HepG2 (cell line): ENCODE results near the gene DALRD3. TPM values are rescaled to one million over a fixed set of nuclear protein-coding genes. Genes with fewer than 3 reads are reported as not detected.
A peak's percentile ranks its signal among the peaks of the same experiment; 100 is the strongest.

Source experiments
- ARNT2 ChIP-seq: sonication (generic); formaldehyde crosslinking; IDR thresholded peaks from 2 replicates; pipeline ENCODE4 v1.8.0; 2022; ENCODE audit warnings: mild to moderate bottlenecking, low read depth, missing genetic modification reagents, moderate library complexity
- ATF7-NPFF ChIP-seq: sonication (generic); formaldehyde crosslinking; IDR thresholded peaks from 2 replicates; pipeline ENCODE4 v1.8.1; 2023; ENCODE audit warnings: mild to moderate bottlenecking, low read depth, missing genetic modification reagents, moderate library complexity
- CBX1 ChIP-seq: IDR thresholded peaks from one replicate; pipeline ENCODE4 v1.6.1; 2016; ENCODE audit warnings: antibody characterized with exemption, low read depth
- GABPA ChIP-seq, 2 experiments: IDR thresholded peaks; 2 replicates each; pipeline ENCODE4 v1.6.1; 2011 to 2016; ENCODE audit warnings: low read depth in 2 of 2, low read length in 1 of 2, missing biosample characterization in 1 of 2, missing genetic modification characterization in 1 of 2
- HHEX ChIP-seq: IDR thresholded peaks from 2 replicates; pipeline ENCODE4 v1.6.1; 2016; ENCODE audit warnings: control low read depth
- MYC ChIP-seq: sonication (generic); formaldehyde crosslinking; IDR thresholded peaks from 2 replicates; pipeline ENCODE4 v1.9.0; 2021; ENCODE audit warnings: missing genetic modification reagents, borderline replicate concordance
- PRPF4 ChIP-seq: fragments of 200-400 bp; formaldehyde crosslinking; IDR thresholded peaks from 2 replicates; pipeline ENCODE4 v1.6.1; 2016; ENCODE audit warnings: low read length, low read depth; ENCODE audit not compliant: poor library complexity, severe bottlenecking
- SIN3A ChIP-seq: IDR thresholded peaks from 2 replicates; pipeline ENCODE4 v1.6.1; 2011; ENCODE audit warnings: low read depth, mild to moderate bottlenecking, control low read depth, low read length, borderline replicate concordance
- TCF7L2 ChIP-seq: IDR thresholded peaks from 2 replicates; pipeline ENCODE4 v1.6.1; 2011; ENCODE audit warnings: mild to moderate bottlenecking, low read depth, low read length, moderate library complexity
- TEAD3 ChIP-seq: optimal IDR thresholded peaks from 2 replicates; pipeline ENCODE3; 2016; ENCODE audit warnings: borderline replicate concordance
- U2AF2 ChIP-seq: fragments of 200-400 bp; formaldehyde crosslinking; IDR thresholded peaks from 2 replicates; pipeline ENCODE4 v1.6.1; 2017; ENCODE audit warnings: low read depth, mild to moderate bottlenecking, low read length
- polyA plus RNA-seq, 8 experiments: library from polyadenylated mRNA; depleted of rRNA in 3 of 8; stranded (reverse) in 7 of 8; unstranded in 1 of 8; fragments of >200 nt; fragmentation: Illumina TruSeq in 4 of 8; extraction: Trizol in 4 of 8; gene quantifications; 2 replicates each; pipeline versions ENCODE4 v1.2.1 to v1.2.3, GENCODE V29; 2011 to 2016; ENCODE audit warnings: low read depth in 4 of 8, missing spikeins in 1 of 8, mixed read lengths in 1 of 8; ENCODE audit not compliant: insufficient read depth in 1 of 8
- total RNA-seq, 5 experiments: library from RNA; depleted of rRNA; stranded (reverse); fragments of >200 nt; fragmentation: Illumina TruSeq; extraction: Trizol; gene quantifications; 2 replicates each; pipeline ENCODE4 v1.2.3, GENCODE V29; 2016; ENCODE audit warnings: low read depth in 1 of 5
- TF ChIP-seq, protein P1 (sequence below): sonication (generic); formaldehyde crosslinking; IDR thresholded peaks from 2 replicates; pipeline ENCODE4 v1.4.0; 2020; ENCODE audit warnings: mild to moderate bottlenecking, missing genetic modification reagents
- TF ChIP-seq, protein P2 (sequence below): sonication (generic); formaldehyde crosslinking; IDR thresholded peaks from 2 replicates; pipeline ENCODE4 v1.9.0; 2022; ENCODE audit warnings: missing genetic modification reagents, mild to moderate bottlenecking, borderline replicate concordance
- TF ChIP-seq, protein P3 (sequence below): sonication (generic); formaldehyde crosslinking; IDR thresholded peaks from 2 replicates; pipeline ENCODE4 v1.8.1; 2022; ENCODE audit warnings: mild to moderate bottlenecking, missing genetic modification reagents
- TF ChIP-seq, protein P4 (sequence below): sonication (generic); formaldehyde crosslinking; IDR thresholded peaks from 2 replicates; pipeline ENCODE4 v1.4.0; 2020; ENCODE audit warnings: missing genetic modification reagents, mild to moderate bottlenecking, borderline replicate concordance

The DALRD3 gene
- total and polyA plus RNA-seq, 2 of the 13 experiments (the other 11 are each of a cell fraction or from before 2014, with no cell fraction given): 19.9 to 36.5 TPM

DNA sequence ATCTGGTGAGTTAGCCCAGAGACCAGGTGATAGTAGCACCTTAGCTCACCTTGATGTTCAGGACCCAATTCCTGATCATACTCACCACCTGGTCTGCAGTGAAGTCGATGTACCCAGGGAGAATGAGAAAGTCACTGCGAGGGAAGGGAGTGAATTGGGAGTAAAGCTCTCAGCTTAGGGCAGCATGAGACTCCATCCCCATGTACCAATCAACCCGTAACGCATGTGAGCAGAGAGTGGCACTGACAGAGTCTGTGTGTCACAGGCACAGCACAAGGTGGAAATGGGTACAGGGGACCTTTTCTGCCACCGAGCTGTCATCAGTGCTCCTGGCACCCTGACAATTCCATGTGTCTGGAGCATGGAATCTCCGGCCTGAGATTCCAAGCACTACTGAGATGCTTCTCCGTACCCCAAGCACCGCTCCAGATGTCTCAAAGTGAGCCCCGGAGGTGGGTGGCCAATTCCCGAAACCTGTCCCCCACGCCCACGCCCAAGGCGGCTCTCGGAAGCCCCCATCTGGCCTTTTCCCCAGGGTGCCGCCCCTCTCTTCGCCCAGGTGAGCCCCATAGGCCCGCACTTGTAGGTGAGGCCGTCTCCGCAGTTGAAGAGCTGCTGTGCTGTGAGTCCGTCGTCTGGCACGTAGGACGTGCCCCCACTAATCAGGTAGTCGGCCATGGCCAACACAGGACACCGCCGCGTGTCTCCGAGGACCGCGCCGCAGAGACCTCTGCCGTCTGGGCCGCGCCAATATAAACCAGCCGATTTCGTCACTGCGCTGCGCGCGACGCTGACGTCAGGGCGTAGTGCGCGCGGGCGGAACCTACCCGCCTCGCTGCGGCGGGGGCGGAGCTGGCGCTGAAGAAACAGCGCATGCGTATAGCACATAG lies 10.5 kb upstream of the DALRD3 start, which contains the start of gene IMPDH2 (continued):
- TF ChIP-seq, protein P1, sequence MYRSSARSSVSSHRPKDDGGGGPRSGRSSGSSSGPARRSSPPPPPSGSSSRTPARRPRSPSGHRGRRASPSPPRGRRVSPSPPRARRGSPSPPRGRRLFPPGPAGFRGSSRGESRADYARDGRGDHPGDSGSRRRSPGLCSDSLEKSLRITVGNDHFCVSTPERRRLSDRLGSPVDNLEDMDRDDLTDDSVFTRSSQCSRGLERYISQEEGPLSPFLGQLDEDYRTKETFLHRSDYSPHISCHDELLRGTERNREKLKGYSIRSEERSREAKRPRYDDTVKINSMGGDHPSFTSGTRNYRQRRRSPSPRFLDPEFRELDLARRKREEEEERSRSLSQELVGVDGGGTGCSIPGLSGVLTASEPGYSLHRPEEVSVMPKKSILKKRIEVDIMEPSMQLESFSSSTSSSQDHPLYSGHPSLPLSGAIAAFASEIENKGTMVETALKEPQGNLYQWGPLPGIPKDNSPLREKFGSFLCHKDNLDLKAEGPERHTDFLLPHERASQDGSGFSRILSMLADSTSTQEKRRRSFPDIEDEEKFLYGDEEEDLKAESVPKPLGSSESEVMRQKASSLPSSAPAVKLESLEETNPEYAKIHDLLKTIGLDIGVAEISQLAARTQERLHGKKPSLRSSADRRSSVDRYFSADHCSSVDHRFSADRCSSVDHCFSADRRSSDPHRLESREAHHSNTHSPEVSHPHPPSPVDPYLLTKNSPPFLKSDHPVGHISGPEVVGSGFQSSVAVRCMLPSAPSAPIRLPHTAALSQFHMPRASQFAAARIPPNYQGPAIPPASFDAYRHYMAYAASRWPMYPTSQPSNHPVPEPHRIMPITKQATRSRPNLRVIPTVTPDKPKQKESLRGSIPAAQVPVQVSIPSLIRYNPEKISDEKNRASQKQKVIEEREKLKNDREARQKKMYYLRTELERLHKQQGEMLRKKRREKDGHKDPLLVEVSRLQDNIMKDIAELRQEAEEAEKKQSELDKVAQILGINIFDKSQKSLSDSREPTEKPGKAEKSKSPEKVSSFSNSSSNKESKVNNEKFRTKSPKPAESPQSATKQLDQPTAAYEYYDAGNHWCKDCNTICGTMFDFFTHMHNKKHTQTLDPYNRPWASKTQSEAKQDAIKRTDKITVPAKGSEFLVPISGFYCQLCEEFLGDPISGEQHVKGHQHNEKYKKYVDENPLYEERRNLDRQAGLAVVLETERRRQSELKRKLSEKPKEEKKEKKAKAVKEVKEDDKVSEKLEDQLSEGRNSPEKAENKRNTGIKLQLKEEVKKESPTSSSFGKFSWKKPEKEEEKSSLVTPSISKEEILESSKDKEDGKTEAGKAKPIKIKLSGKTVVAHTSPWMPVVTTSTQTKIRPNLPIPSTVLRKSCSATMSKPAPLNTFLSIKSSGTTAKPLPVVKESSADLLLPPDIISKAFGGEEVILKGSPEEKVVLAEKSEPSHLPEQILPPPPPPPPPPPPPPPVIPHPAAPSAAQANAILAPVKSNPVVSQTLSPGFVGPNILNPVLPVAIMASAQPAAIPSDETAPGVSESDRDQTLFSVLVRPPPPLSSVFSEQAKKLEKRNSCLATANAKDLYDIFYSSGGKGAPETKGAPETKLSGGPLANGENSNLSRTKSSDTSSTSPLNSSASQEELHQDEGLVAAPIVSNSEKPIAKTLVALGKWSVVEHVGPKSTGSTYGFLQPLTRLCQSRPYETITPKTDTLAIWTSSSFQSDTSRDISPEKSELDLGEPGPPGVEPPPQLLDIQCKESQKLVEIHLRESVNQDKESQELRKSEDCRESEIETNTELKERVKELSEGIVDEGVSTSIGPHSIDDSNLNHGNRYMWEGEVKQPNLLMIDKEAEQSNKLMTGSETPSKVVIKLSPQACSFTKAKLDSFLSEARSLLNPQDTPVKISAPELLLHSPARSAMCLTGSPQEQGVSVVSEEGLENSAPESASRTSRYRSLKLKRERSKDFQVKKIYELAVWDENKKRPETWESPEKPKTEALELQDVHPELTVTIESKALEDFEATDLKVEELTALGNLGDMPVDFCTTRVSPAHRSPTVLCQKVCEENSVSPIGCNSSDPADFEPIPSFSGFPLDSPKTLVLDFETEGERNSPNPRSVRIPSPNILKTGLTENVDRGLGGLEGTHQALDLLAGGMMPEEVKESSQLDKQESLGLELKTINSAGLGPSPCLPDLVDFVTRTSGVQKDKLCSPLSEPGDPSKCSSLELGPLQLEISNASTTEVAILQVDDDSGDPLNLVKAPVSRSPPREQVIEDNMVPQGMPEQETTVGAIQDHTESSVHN (CRISPR knock-in tag): peak; percentile 95; the same call in 1 of the 2 replicates
- peak; percentile 64; the same call in 1 of the 2 replicates for TF ChIP-seq SIN3A
- TF ChIP-seq, protein P2, sequence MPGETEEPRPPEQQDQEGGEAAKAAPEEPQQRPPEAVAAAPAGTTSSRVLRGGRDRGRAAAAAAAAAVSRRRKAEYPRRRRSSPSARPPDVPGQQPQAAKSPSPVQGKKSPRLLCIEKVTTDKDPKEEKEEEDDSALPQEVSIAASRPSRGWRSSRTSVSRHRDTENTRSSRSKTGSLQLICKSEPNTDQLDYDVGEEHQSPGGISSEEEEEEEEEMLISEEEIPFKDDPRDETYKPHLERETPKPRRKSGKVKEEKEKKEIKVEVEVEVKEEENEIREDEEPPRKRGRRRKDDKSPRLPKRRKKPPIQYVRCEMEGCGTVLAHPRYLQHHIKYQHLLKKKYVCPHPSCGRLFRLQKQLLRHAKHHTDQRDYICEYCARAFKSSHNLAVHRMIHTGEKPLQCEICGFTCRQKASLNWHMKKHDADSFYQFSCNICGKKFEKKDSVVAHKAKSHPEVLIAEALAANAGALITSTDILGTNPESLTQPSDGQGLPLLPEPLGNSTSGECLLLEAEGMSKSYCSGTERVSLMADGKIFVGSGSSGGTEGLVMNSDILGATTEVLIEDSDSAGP (CRISPR knock-in tag): peak; percentile 95
- TF ChIP-seq U2AF2: 0 out of 2 replicates have a peak, but pooled peaks have one; percentile 36
- TF ChIP-seq PRPF4: no peak
- TF ChIP-seq HHEX: 0 out of 2 replicates have a peak, but pooled peaks have one; percentile 22
- TF ChIP-seq, protein P3, sequence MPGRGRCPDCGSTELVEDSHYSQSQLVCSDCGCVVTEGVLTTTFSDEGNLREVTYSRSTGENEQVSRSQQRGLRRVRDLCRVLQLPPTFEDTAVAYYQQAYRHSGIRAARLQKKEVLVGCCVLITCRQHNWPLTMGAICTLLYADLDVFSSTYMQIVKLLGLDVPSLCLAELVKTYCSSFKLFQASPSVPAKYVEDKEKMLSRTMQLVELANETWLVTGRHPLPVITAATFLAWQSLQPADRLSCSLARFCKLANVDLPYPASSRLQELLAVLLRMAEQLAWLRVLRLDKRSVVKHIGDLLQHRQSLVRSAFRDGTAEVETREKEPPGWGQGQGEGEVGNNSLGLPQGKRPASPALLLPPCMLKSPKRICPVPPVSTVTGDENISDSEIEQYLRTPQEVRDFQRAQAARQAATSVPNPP (CRISPR knock-in tag): peak; percentile 45; the same call in 1 of the 2 replicates
- peak; percentile 69 for TF ChIP-seq TEAD3
- TF ChIP-seq TCF7L2: no peak
- TF ChIP-seq, protein P4, sequence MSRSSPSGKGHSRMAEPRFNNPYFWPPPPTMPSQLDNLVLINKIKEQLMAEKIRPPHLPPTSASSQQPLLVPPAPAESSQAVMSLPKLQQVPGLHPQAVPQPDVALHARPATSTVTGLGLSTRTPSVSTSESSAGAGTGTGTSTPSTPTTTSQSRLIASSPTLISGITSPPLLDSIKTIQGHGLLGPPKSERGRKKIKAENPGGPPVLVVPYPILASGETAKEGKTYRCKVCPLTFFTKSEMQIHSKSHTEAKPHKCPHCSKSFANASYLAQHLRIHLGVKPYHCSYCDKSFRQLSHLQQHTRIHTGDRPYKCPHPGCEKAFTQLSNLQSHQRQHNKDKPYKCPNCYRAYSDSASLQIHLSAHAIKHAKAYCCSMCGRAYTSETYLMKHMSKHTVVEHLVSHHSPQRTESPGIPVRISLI: no peak
- TF ChIP-seq GABPA (IDR thresholded peaks at IDR 0.05; ENCODE audit: low read depth, low read length): no peak
- peak; percentile 44; the same call in 1 of the 2 replicates for TF ChIP-seq GABPA (CRISPR knock-in tag; IDR thresholded peaks at IDR 0.05; ENCODE audit: low read depth)
- TF ChIP-seq MYC (CRISPR knock-in tag): peak; percentile 98
- TF ChIP-seq ATF7-NPFF: peak; percentile 97
- TF ChIP-seq CBX1: peak; percentile 81
- peak; percentile 95 for TF ChIP-seq ARNT2 (CRISPR knock-in tag)
